Mesodermal cell (in vitro differentiated cells): Measurements from ENCODE around the gene KNDC1.

ENCODE experiments used
- H3K27ac ChIP-seq: 2 replicates; pipeline ENCODE4 v1.7.0; 2013; ENCODE audit warnings: mild to moderate bottlenecking, low read depth, low read length, moderate library complexity; ENCODE audit not compliant: severe bottlenecking
- H3K36me3 ChIP-seq: 2 replicates; pipeline ENCODE4 v1.7.1; 2013; ENCODE audit warnings: mild to moderate bottlenecking, low read length, moderate library complexity; ENCODE audit not compliant: control insufficient read depth, insufficient read depth
- H3K4me1 ChIP-seq: one replicate; pipeline ENCODE4 v1.7.1; 2013; ENCODE audit warnings: mild to moderate bottlenecking, low read length; ENCODE audit not compliant: insufficient read depth, control insufficient read depth, poor library complexity, severe bottlenecking
- H3K4me3 ChIP-seq: 2 replicates; pipeline ENCODE4 v1.7.0; 2013; ENCODE audit warnings: low read length, control low read depth, mild to moderate bottlenecking; ENCODE audit not compliant: insufficient read depth, poor library complexity, severe bottlenecking; ENCODE audit errors: extremely low read depth
- H3K9me3 ChIP-seq: 2 replicates; pipeline ENCODE4 v1.7.1; 2013; ENCODE audit warnings: mild to moderate bottlenecking, low read length, moderate library complexity; ENCODE audit not compliant: control insufficient read depth
- WGBS, 2 experiments: methylation state at CpG; one replicate each; pipeline ENCODE4 v1.1.5; 2013; ENCODE audit warnings: missing lambda C conversion rate in 2 of 2; ENCODE audit not compliant: insufficient coverage in 2 of 2; 5-methylcytosine and 5-hydroxymethylcytosine counted together

KNDC1 gene

GRCh38 chr10:133164816-133165555 is 5.0 kb downstream of the KNDC1 start:
- WGBS, 2 experiments = 86 to 92% methylated on average over 22 to 24 of the region's 26 CpGs
- no peaks in the 10 kb centered on the region for H3K36me3 ChIP-seq

GRCh38 chr10:133165556-133166503 is 5.8 kb downstream of the KNDC1 start:
- 90 to 95% methylated on average over 27 to 31 of the region's 40 CpGs for WGBS, 2 experiments
- H3K9me3 ChIP-seq = no peaks in the 10 kb centered on the region
- H3K4me3 ChIP-seq = no peak overlapping the region

More at GRCh38 chr10:133164816-133165555, 5.0 kb downstream of the KNDC1 start:
- Histone ChIP-seq H3K4me1 (peaks cover 10% of the 10 kb centered on the region), H3K27ac (no peak overlapping the region), H3K9me3 (no peaks in the 10 kb centered on the region), H3K4me3 (no peak overlapping the region)

GRCh38 chr10:133166504-133166827 is 6.4 kb downstream of the KNDC1 start:
- 91 to 92% methylated on average over 8 to 11 of the region's 11 CpGs for WGBS, 2 experiments
- Histone ChIP-seq H3K36me3 (no peaks in the 10 kb centered on the region), H3K4me1 (peaks cover 3% of the 10 kb centered on the region), H3K9me3 (no peaks in the 10 kb centered on the region), H3K27ac (no peak overlapping the region), H3K4me3 (no peak overlapping the region)

More at GRCh38 chr10:133165556-133166503, 5.8 kb downstream of the KNDC1 start:
- Histone ChIP-seq H3K4me1 (peaks cover 10% of the 10 kb centered on the region), H3K27ac (no peak overlapping the region), H3K36me3 (no peaks in the 10 kb centered on the region)

GRCh38 chr10:133166828-133167692 is 7.0 kb downstream of the KNDC1 start:
- Histone ChIP-seq H3K4me3 (no peak overlapping the region), H3K36me3 (no peaks in the 10 kb centered on the region), H3K4me1 (no peaks in the 10 kb centered on the region), H3K27ac (no peak overlapping the region), H3K9me3 (no peaks in the 10 kb centered on the region)
- 95 to 96% methylated on average over 62 to 66 of the region's 66 CpGs for WGBS, 2 experiments

DNA sequence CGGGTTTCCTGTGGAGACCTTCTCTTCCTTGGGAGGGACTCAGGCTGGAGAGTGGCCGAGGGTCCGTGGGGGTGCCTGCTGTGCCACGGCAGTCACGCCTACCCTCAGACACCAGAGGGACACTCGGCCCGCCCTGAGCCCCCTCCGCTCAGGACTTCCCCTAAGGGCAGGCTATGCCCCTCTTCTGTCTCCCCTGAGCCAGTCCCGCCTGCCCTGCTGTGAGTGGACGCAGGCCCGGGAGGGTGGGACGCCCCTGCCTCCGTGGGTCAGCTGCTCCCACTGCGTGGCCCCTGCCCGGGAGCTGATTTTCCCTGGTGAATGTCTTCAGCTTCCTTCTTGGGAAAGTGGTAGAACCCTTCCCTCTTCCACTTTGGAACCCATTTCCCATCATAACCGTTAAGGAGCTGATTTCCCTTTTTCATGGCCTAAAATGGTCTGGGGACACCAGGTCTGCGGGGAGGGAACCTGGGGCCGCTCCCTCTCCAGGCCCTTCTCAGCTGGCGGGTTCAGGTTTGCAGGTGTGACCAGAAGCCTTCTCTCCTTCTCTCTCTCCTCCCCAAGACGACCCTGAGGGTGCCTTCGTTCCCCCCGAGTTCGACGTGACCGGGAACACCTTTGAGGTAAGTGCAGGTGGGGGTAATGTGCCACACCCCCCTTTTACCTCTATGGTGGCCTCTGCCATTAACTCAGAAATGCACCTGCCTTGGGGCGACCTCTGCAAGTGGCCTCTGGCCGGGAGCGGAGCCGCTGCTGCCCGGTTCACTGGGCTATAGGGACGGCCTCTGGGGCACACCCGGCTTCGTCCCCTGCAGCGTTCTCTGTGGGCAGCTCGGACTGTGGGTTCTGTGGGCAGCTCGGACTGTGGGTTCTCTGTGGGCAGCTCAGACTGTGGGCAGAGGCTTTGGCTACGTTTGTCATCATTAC is 7.9 kb downstream of the KNDC1 start:
- Histone ChIP-seq H3K9me3 (no peaks in the 10 kb centered on the region), H3K4me3 (no peak overlapping the region), H3K4me1 (no peaks in the 10 kb centered on the region), H3K27ac (no peak overlapping the region), H3K36me3 (no peaks in the 10 kb centered on the region)
- WGBS, 2 experiments = 92 to 93% methylated on average over 27 to 32 of the region's 37 CpGs

DNA sequence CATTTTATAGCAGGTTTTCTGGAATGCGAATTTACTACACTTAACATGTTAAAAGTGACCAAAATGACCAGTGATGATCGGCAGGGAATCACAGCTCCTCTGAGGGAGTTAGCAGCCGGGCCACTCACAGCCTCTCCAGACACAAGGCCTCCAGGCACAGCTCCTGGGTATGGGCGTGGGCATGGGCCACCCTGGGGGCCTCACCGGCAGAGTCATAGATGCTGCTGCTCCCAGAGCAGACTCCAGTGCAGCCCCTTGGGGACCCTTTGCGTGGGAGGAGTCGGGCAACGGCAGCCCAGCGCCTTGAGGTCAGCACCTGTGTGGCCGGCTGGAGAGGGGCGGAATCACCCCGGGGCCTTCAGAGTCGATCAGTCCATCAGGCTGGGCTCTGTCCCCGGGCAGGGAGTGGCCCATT is 8.6 kb downstream of the KNDC1 start:
- 93 to 97% methylated on average over 10 to 14 of the region's 14 CpGs for WGBS, 2 experiments
- Histone ChIP-seq H3K9me3 (no peaks in the 10 kb centered on the region), H3K36me3 (no peaks in the 10 kb centered on the region), H3K4me3 (no peak overlapping the region), H3K4me1 (no peaks in the 10 kb centered on the region), H3K27ac (no peak overlapping the region)

DNA sequence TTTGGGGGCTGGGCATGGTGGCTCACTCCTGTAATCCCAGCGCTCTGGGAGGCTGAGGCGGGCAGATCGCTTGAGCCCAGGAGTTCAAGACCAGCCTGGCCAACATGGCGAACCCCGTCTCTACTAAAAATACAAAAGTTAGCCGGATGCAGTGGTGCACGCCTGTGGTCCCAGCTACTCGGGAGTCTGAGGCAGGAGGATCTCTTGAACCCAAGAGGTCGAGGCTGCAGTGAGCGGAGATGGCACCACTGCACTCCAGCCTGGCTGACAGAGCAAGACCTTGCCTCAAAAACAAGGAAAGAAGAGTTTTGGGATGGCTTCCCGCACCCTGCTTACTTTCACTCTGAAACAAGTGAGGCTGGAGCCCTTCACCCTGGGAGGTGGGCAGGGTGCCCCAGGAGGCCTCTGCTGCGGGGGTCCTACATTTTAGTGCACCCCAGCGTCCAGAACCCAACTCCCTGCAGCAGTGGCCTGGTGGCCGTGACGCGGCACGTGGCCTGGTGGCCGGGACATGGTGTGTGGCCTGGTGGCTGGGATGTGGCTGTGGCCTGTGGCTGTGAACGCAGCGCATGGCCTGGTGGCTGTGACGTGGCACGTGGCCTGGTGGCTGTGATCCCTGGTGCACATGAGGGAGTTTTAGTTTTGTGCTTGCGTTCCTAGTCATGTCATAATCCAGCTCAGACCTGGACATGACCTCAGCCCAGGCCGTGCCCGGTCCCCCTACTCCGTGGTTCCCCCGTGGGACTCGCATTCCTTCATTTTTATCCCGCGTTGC is 9.3 kb downstream of the KNDC1 start:
- Histone ChIP-seq H3K9me3 (no peaks in the 10 kb centered on the region), H3K4me3 (no peak overlapping the region), H3K36me3 (no peaks in the 10 kb centered on the region), H3K27ac (no peak overlapping the region), H3K4me1 (no peaks in the 10 kb centered on the region)
- 94 to 97% methylated on average over 25 to 30 of the region's 30 CpGs for WGBS, 2 experiments

GRCh38 chr10:133170092-133170491 is 10.1 kb downstream of the KNDC1 start:
- Histone ChIP-seq H3K4me3 (no peak overlapping the region), H3K9me3 (no peaks in the 10 kb centered on the region), H3K27ac (no peak overlapping the region), H3K4me1 (no peaks in the 10 kb centered on the region), H3K36me3 (no peaks in the 10 kb centered on the region)
- 95 to 96% methylated on average over 10 to 17 of the region's 17 CpGs for WGBS, 2 experiments

GRCh38 chr10:133173860-133174640 is 14.0 kb downstream of the KNDC1 start:
- no peaks in the 10 kb centered on the region for H3K36me3 ChIP-seq
- H3K9me3 ChIP-seq = peaks cover 8% of the 10 kb centered on the region
- WGBS, 2 experiments = 94% methylated on average over 13 to 14 of the region's 15 CpGs
- H3K4me1 ChIP-seq = no peaks in the 10 kb centered on the region
- no peak overlapping the region for H3K4me3 ChIP-seq
- no peak overlapping the region for H3K27ac ChIP-seq
